GM19193 (cell line): Measurements from ENCODE around the gene CHMP2B.

Source experiments
- POLR2A ChIP-seq: IDR thresholded peaks from 4 replicates; pipeline ENCODE4 v1.6.1; 2011; ENCODE audit not compliant: insufficient read depth, insufficient read length; ENCODE audit errors: extremely low read depth

Gene CHMP2B

DNA sequence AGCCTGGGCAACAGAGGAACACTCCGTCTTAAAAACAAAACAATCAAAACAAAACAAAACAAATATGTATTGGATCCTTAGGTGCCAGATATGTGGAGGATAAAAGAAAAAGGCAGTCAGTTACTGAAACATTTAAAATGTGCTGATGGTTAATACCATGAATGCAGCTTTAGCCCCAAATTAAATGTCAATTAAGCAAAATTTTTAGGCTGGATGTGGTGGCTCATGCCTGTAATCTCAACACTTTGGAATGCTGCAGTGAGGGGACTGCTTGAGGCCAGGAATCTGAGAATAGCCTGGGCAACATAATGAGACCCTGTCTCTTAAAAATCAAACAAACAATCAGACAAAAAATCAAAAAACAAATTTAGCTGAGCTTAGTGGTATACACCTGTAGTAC is 8.5 kb upstream of the CHMP2B start:
- no peak for TF ChIP-seq POLR2A

DNA sequence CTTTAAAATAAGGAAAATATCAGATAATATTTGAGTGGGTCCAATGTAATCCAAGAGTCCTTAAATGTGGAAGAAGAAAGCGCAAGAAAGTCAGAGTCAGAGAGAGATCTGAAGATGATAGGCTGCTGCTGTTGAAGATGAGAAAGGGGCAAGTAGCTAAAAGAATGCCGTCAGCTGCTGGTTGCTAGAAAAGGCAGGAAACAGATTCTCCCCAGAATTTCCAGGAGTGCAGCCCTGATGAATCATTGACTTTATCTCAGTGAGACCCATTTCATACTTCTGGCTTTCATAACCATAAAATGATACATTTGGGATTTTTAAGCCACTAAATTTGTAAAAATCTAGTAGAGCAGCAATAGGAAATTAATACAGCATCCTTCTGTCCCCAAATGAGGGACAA is 7.5 kb upstream of the CHMP2B start:
- no peak for TF ChIP-seq POLR2A

DNA sequence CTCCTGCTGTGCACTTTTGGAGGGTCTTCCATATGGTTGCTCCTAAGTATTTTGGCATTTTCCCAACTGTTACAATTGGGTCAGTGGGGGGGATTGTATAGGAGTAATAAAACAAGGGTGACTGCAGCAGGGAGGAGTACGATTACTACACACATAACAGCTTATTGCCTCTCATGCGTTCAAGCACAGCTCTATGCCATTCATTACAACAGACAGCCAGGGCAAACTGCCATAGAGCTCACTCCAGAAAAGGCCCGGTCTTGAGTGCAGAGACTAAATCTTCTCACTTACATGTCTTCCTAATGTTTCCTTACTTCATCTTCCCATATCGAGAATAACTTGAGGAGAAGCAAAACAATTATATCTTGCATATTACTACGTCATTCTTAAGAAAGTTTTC is 1.4 kb upstream of the CHMP2B start:
- TF ChIP-seq POLR2A: no peak

DNA sequence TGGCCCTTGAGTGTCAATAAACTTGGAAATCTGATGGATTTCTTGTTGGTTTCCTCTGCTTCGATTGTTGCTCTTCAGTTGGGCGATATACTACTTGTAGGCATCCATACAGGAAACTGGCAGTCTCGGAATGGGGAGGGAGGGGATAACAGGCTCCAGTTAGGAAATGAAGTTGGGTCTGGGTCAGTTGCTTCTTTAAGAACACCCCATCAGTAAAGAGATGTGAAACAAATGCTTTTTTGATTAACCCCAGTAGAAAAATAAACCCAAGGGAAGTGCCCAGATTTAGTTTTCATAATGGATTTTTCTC is 681 bp downstream of the CHMP2B start:
- TF ChIP-seq POLR2A: no peak

DNA sequence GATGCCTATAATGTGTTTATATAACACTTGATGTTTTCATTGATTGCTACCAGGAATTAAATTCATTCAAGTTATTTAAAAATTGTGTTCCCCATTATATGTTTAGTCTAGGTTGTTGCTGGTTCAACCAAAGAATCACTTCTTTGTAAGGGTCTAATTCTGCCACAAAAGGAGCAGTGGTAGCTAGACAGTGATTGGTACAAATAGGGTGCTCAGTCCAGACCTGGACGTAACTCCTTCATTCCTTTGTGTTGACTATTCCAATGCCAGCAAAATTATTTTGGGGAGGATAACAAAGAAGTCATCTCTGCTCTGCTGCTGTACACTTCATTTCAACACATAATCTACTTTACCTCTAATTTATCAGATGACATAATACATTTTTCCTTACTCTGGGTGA is 1.2 kb downstream of the CHMP2B start:
- TF ChIP-seq POLR2A: no peak

DNA sequence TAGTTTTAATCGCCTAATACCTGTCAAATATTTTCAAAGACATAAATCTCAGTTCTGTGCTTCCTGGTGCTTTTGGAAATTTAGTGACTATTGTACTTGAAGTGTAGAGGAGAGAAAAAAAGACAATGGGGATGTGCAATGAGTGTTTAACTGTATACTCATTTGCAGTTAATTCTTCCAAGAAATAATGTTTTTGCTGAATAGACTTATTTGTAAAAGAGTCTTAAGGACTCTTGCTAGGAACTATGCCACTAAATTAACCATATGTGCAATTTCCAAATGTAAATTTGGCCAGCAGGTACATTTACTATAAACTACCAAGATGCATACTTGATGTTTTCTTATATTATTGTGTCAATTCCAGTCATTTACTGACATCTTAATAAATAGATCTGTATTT is 2.0 kb downstream of the CHMP2B start:
- TF ChIP-seq POLR2A: no peak

DNA sequence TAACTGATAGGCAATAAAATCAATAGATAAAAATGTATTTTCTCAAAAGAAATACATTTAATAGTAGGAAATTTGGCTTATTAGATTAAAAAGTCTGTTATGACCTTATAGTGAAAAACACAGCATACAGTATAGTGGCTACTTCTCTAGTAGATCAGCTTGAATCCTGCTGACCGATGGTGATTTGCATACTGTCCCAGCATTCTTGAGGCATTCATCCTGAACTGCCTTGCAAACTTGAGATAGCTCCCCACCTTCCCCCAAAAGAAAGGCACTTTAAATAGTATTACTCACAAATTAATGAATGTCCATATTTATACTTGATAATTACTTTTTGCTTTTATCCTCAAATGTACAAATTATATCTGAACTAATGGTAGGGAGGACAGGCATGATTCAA is 6.7 kb downstream of the CHMP2B start:
- no peak for TF ChIP-seq POLR2A

DNA sequence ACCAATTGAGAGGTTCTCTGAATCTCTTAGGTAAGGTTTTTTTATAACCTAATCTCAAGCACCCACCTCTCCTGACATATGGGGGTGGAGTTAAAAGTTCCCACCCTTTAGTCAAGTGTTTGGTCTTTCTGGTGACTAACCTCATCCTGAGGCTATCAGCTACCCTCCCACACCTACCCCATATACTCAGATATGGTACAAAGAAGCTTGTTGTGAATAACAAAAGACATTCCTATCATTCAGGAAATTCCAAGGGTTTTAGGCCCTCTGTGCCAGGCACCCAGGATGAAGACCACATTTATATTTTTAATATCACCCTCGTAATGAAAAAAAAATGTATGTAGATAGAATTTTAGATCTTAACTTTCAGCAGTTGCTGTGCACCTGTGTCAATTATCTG is 9.0 kb downstream of the CHMP2B start:
- no peak for TF ChIP-seq POLR2A

DNA sequence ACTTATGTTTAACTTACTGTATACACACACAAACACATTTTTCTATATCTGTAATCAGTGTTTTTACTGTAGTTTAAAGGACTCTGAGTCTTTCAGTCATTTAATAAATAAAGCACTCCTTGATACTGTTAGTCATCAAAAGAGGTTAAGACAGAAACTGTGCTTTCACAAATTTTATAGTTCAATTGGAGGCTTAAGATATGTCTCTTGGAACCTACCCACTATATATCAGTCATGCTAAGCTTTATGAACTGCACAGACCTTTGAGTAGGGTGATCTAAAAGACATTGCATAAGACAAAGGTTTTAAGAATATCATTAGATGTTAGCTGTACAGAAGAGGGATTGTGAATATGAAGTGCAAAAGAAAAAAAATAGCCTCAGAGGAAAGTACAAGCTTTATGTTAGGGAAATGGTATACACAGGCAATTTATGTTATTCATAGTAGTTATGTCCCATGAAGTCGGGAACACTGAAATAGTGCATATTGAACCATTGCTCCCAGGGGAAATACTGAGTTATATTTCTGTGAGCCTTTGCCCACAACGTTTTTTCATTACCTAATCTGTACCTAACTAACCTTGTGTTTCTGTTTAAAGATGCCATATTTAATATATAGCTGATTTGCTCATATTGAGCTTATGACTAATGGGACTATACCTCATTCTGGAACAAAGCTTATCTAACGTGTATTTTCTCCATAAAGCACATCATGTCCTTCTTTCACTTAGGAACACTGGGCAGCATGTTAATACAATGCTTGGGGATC is 19.7 kb downstream of the CHMP2B start:
- TF ChIP-seq POLR2A: no peak

DNA sequence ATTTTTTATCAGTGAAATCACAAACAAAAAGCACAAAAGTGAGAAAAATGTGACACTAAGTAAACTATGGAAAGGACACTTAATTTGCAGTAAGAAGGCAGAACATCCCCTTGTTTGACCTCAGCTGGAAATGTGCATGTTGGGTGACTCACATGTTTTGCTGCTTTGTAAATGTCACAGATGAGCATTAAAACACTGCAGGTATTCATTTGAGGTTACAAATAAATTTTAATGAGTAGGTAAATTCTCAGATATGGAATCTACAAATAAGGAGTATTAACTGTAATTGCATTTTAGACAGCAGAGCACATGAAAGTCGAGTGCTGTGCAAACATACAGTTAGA is 20.3 kb downstream of the CHMP2B start:
- no peak for TF ChIP-seq POLR2A

DNA sequence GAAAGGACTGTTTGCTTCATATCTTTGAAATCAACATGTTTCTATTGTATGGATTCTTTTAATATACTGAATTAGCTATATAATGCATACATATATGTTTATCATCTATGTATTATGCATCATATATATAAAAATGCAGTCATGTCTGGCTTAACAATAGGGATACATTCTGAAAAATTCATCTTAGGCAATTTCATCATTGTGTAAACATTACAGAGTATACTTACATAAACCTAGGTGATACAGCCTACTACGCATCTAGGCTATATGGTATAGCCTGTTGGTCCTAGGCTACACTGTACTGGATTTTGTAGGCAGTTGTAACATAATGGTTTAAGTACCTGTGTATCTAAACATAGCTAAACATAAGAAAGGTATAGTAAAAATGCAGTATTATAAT is 21.7 kb downstream of the CHMP2B start:
- TF ChIP-seq POLR2A: no peak

DNA sequence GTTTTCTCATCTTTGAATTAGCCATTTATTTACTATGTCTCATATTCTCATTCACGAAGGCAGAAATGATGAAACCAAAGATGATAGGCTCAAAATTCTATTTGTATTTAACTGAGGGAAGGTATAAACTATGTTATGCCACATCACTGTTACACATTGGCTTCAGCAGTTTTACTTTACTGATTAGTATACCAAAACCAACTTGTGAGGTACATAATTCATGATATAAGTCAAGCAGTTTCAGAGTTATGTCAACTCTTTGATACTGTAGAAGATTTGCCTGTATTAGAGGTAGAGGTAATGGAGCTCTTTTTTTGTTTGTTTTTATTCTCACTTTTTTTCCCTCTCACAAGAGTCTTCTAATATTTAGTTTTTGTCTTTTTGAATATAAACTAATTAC is 22.9 kb downstream of the CHMP2B start:
- no peak for TF ChIP-seq POLR2A

DNA sequence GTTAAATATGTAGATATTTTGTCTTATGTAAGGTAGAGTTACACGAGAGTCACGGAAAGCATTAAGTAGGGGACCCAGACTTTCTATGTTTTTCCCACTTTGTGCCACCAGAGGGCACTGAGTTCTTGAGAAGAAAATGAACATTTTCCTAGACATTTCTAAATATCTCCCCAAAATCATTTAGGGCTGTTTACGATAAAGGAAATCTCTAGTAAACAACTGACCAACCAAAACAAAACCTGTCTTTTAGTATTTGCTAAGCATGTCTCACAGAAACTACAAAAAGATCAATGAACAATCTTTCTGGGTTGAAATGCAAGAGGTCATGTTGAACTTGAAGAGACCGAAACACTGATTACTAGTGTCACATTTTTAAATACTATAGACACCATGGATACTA is 33.2 kb downstream of the CHMP2B start:
- no peak for TF ChIP-seq POLR2A

DNA sequence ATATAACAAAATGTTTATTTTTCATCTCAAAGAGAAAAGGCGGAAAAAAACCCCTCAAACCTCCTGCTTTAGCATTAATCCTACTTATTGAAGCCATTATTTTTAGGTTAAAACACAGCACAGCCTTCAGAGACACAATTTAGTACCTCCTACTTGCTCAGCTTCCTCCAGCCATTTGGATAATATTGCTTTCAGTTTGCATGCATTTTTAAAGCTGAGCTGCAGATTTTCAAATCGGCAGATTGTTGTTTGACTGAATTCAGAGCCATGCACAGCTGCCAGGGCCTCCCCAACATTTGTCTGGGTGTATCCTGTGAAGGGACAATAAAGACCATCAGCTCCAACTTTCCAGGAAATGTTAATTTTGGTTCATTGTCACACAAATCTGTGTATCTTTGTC is 34.8 kb downstream of the CHMP2B start:
- no peak for TF ChIP-seq POLR2A

DNA sequence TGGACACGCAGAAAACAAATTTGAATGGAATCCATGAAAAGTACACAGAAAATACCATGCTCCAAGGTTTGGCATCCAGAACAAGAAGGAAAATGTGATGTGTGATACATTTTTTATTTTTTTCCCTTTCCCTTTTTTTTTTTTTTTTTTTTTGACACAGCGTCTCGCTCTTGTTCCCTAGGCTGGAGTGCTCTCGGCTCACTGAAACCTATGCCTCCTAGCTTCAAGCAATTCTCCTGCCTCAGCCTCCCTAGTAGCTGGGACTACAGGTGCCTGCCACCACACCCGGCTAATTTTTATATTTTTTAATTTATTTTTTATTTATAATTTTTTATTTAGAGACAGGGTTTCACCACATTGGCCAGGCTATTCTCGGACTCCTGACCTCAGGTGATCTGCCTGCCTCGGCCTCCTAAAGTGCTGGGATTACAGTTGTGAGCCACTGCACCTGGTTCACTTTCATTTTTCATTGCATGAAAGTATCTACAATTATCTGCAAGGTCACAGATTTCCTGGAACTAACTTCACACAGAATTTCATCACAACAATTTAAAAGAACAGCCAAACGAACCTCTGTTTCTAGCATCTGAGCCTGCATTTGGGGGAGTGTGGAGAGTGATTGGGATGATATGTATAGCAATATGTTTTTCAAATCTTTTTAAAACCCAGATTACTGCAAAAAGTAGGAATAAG is 41.0 kb downstream of the CHMP2B start:
- TF ChIP-seq POLR2A: no peak

DNA sequence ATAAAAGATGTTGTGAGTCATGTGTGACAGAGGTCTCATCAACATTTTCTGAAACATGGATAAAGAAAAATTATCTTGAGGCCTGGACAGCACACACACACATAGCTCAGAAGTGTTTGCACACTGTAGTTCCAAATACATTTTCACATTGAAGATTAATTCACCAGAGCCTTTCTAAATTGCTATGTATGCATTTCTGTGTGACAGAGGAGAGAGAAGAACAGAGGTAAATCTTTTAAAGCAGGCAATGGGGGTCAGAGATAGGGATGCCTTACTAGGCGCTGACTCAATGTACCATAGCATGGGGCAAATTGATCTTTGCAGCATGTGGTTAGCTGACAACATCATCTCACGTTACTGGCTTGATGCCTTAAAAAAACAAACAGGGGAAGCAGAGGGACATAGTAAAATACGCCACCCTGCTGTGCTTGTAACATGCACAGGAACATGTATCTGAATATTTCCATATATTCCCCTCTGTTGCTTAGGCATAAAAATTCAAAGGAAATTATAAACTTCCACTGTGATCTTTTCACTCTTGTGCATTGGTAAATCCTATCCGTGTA is 41.6 kb downstream of the CHMP2B start:
- TF ChIP-seq POLR2A: no peak
